ENCODE results near the gene SHROOM3. TPM values are rescaled to one million over a fixed set of nuclear protein-coding genes. Genes with fewer than 3 reads are reported as not detected.

Gene SHROOM3
- total RNA-seq, 1 donor from 2014 or later: 6.9 TPM

DNA sequence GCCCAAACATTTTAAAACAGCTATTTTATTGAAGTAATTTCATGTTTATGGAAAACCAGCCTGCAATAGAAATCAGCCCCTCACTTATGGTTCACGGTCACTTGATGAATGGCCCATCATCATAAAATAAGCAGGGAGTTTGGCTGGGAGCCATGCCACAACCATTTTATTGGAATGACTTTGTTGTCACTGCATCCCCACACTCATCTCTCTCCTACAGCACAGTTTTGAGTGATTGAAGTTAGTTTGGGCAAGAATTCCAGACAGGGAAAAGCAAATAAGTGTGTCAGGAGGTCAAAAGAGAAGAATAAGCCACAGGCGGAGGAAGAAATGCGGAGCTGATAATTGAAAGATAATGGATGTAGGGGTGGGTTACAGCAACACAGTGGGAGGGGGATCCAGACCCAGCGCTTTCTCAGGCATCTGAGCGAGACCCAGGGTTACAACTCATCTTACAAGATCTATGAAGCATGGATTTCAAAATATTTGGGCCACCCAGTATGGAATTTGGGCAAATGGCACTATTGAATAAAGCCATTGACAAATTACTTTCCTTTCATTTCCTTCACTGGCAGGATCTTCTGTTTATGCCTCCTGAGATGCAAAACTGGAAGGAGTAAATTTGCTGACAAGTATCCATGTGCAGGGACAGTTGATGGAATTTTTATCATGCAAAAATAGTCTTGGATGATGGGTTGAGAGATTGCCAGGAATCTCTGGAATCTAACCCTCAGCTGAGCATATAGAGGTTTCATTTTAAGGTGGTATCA is 100.8 kb downstream of the SHROOM3 start:
- no peaks in the 10 kb centered on the region for H3K9me3 ChIP-seq
- H3K36me3 ChIP-seq: no peaks in the 10 kb centered on the region
- no peaks in the 10 kb centered on the region for H3K27me3 ChIP-seq
- H3K27ac ChIP-seq: no peak overlapping the region
- no peak for DNase-seq (ENCODE audit: extremely low spot score in 2 of 2)
- H3K4me3 ChIP-seq: no peak overlapping the region
- intact Hi-C loops (cut with DNase I): no loop called here
- no peaks in the 10 kb centered on the region for H3K4me1 ChIP-seq
- TF ChIP-seq POLR2A (IDR thresholded peaks at IDR 0.05) (no peak), POLR2AphosphoS5 (IDR thresholded peaks at IDR 0.05; ENCODE audit: insufficient read depth in 1 of 2, low read depth in 1 of 2) (no peak)
- TF ChIP-seq, protein P1, sequence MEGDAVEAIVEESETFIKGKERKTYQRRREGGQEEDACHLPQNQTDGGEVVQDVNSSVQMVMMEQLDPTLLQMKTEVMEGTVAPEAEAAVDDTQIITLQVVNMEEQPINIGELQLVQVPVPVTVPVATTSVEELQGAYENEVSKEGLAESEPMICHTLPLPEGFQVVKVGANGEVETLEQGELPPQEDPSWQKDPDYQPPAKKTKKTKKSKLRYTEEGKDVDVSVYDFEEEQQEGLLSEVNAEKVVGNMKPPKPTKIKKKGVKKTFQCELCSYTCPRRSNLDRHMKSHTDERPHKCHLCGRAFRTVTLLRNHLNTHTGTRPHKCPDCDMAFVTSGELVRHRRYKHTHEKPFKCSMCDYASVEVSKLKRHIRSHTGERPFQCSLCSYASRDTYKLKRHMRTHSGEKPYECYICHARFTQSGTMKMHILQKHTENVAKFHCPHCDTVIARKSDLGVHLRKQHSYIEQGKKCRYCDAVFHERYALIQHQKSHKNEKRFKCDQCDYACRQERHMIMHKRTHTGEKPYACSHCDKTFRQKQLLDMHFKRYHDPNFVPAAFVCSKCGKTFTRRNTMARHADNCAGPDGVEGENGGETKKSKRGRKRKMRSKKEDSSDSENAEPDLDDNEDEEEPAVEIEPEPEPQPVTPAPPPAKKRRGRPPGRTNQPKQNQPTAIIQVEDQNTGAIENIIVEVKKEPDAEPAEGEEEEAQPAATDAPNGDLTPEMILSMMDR (IDR thresholded peaks at IDR 0.05): no peak

GRCh38 chr4:76536373-76536689 is 101.3 kb downstream of the SHROOM3 start:
- no peak overlapping the region for H3K4me3 ChIP-seq
- no peaks in the 10 kb centered on the region for H3K36me3 ChIP-seq
- H3K9me3 ChIP-seq: no peaks in the 10 kb centered on the region
- H3K4me1 ChIP-seq: no peaks in the 10 kb centered on the region
- TF ChIP-seq POLR2A (IDR thresholded peaks at IDR 0.05) (no peak), POLR2AphosphoS5 (IDR thresholded peaks at IDR 0.05; ENCODE audit: insufficient read depth in 1 of 2, low read depth in 1 of 2) (no peak)
- TF ChIP-seq, protein P1 (IDR thresholded peaks at IDR 0.05): no peak
- H3K27me3 ChIP-seq: no peaks in the 10 kb centered on the region
- DNase-seq (ENCODE audit: extremely low spot score in 2 of 2): no peak
- intact Hi-C loops (cut with DNase I): no loop called here
- no peak overlapping the region for H3K27ac ChIP-seq

DNA sequence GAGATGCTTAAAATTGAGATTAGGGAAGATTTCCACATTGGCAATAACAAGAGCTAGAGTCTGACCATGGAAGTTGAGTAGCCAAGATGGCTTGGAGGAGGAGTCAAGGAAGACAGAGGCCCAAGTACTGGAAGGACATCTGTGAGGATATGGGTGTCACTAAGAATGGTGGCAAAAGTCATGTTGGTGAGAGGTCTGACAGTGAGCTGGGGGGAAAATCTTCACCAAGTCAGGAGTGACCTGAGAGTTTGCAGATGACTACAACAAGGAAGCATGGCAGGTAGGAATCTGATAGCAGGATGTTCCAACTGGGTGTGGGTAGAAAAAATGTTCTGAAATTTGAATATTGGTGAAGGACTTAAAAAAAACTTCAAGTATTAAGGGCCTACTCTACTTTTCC is 103.3 kb downstream of the SHROOM3 start:
- TF ChIP-seq, protein P1 (IDR thresholded peaks at IDR 0.05): no peak
- TF ChIP-seq POLR2A (IDR thresholded peaks at IDR 0.05) (no peak), POLR2AphosphoS5 (IDR thresholded peaks at IDR 0.05; ENCODE audit: insufficient read depth in 1 of 2, low read depth in 1 of 2) (no peak)
- no peak for DNase-seq (ENCODE audit: extremely low spot score in 2 of 2)
- Histone ChIP-seq H3K27me3 (no peaks in the 10 kb centered on the region), H3K27ac (no peak overlapping the region), H3K36me3 (no peaks in the 10 kb centered on the region), H3K9me3 (no peaks in the 10 kb centered on the region), H3K4me3 (no peak overlapping the region), H3K4me1 (no peaks in the 10 kb centered on the region)
- intact Hi-C loops (cut with DNase I): no loop called here

DNA sequence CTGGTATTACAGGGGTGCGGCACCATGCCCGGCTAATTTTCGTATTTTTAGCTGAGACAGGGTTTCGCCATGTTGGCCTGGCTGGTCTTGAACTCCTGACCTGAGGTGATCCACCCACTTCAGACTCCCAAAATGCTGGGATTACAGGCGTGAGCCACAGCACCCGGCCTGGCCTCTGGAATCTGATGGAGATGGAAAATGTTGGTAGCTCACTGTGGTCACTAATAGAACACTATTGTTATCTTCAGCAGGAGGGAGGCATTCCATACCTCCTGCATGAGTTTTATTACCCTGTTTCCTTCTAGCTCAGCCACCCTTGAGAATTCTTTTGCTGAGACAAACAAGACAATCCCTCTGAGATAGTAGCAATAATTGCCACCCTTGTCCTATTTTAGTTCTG is 105.0 kb downstream of the SHROOM3 start:
- no peaks in the 10 kb centered on the region for H3K4me1 ChIP-seq
- no peaks in the 10 kb centered on the region for H3K9me3 ChIP-seq
- H3K27ac ChIP-seq: no peak overlapping the region
- TF ChIP-seq POLR2AphosphoS5 (IDR thresholded peaks at IDR 0.05; ENCODE audit: insufficient read depth in 1 of 2, low read depth in 1 of 2) (no peak), POLR2A (IDR thresholded peaks at IDR 0.05) (no peak)
- TF ChIP-seq, protein P1 (IDR thresholded peaks at IDR 0.05): no peak
- DNase-seq (ENCODE audit: extremely low spot score in 2 of 2): no peak
- no peak overlapping the region for H3K4me3 ChIP-seq
- no peaks in the 10 kb centered on the region for H3K27me3 ChIP-seq
- no peaks in the 10 kb centered on the region for H3K36me3 ChIP-seq
- intact Hi-C loops (cut with DNase I): no loop called here

- DNase-seq (ENCODE audit: extremely low spot score in 2 of 2): no peak
- Histone ChIP-seq H3K27me3 (no peaks in the 10 kb centered on the region), H3K9me3 (no peaks in the 10 kb centered on the region), H3K4me3 (no peak overlapping the region), H3K27ac (no peak overlapping the region), H3K4me1 (no peaks in the 10 kb centered on the region), H3K36me3 (no peaks in the 10 kb centered on the region)
- TF ChIP-seq POLR2AphosphoS5 (IDR thresholded peaks at IDR 0.05; ENCODE audit: insufficient read depth in 1 of 2, low read depth in 1 of 2) (no peak), POLR2A (IDR thresholded peaks at IDR 0.05) (no peak)
- TF ChIP-seq, protein P1 (IDR thresholded peaks at IDR 0.05): no peak
- intact Hi-C loops (cut with DNase I): no loop called here
Observed at GRCh38 chr4:76540486-76540885, 105.5 kb downstream of the SHROOM3 start.
